HepG2 (cell line): ENCODE measurements around the gene MSMB. TPM values are rescaled to one million over a fixed set of nuclear protein-coding genes. Genes with fewer than 3 reads are reported as not detected.
A peak's percentile ranks its signal among the peaks of the same experiment; 100 is the strongest.

Experiments
- ATAC-seq: fragments of 200-7000 bp; cut with Tn5 transposase; 3 replicates; pipeline ENCODE4 v1.9.1; 2020; ENCODE audit warnings: mild to moderate bottlenecking, moderate library complexity
- BruUV-seq: library from RNA; stranded (reverse); fragments of 400-500 nt; replicated peaks from 2 replicates; lab custom pipeline; 2021; lab: Mats Ljungman, UMichigan
- CTCF ChIA-PET: fragments of 300-600 bp; formaldehyde crosslinking; extraction: SDS; loops from one replicate; lab custom pipeline; 2021; ENCODE audit warnings: low total read pairs, inconsistent platforms, low intra/inter-chr PET ratio; lab: Yijun Ruan, JAX
- POLR2A ChIA-PET: fragments of 350-600 bp; sonication (Branson Sonifier 250); formaldehyde crosslinking; loops from one replicate; lab custom pipeline; 2020; ENCODE audit warnings: antibody characterized with exemption, inconsistent platforms; lab: Yijun Ruan, JAX
- DNase-seq: peaks from one replicate; pipeline ENCODE4 v3.0.0-alpha.2; 2015; ENCODE audit warnings: low spot score
- FAIRE-seq: peaks from 3 replicates; lab custom pipeline; 2011; peaks lifted over from hg19 to GRCh38; lab: Jason Lieb, UNC
- H2AFZ ChIP-seq: one replicate; pipeline ENCODE4 v1.6.1; 2011; ENCODE audit warnings: low read length, inconsistent platforms
- H3K27ac ChIP-seq: fragments of 300-600 bp; 3 replicates; pipeline ENCODE4 v1.8.0; 2011; ENCODE audit warnings: mixed run types, mild to moderate bottlenecking, mixed read lengths, low read length, inconsistent platforms; ENCODE audit not compliant: insufficient read depth; ENCODE audit errors: extremely low read length
- H3K27me3 ChIP-seq, 2 experiments: fragments of 200-600 bp in 1 of 2; 2 replicates in 1 of 2; 3 replicates in 1 of 2; pipeline versions ENCODE4 v1.6.0 to v1.8.0; 2011; ENCODE audit warnings: low read length in 2 of 2, mild to moderate bottlenecking in 2 of 2, moderate library complexity in 2 of 2, inconsistent platforms in 1 of 2; ENCODE audit not compliant: insufficient read depth in 2 of 2, control insufficient read depth in 1 of 2
- H3K36me3 ChIP-seq, 2 experiments: fragments of 200-600 bp in 1 of 2; replicated peaks in 1 of 2; 2 replicates in 1 of 2; 3 replicates in 1 of 2; pipeline versions ENCODE4 v1.5.1 to v1.8.0; 2011; ENCODE audit warnings: low read length in 2 of 2, inconsistent platforms in 1 of 2; ENCODE audit not compliant: insufficient read depth in 2 of 2, control insufficient read depth in 1 of 2
- H3K4me1 ChIP-seq: 2 replicates; pipeline ENCODE4 v1.5.1; 2012; ENCODE audit warnings: low read length, inconsistent platforms; ENCODE audit not compliant: insufficient read depth
- H3K4me2 ChIP-seq: 2 replicates; pipeline ENCODE4 v1.6.0; 2011; ENCODE audit warnings: low read depth, low read length, inconsistent platforms
- H3K4me3 ChIP-seq, 3 experiments: fragments of 200-600 bp in 1 of 3; sonication (generic), shearing (Covaris generic) in 1 of 3; replicated peaks in 1 of 3; 2 replicates each; pipeline ENCODE4 v1.5.1; 2011 to 2016; ENCODE audit warnings: low read length in 3 of 3, inconsistent platforms in 2 of 3, low read depth in 2 of 3, mild to moderate bottlenecking in 2 of 3, control low read depth in 1 of 3, mixed read lengths in 1 of 3; ENCODE audit not compliant: insufficient read depth in 1 of 3
- H3K79me2 ChIP-seq: one replicate; pipeline ENCODE4 v1.6.1; 2011; ENCODE audit warnings: low read length, inconsistent platforms; ENCODE audit not compliant: insufficient read depth
- H3K9ac ChIP-seq: 2 replicates; pipeline ENCODE4 v1.6.0; 2011; ENCODE audit warnings: mild to moderate bottlenecking, low read depth, low read length, inconsistent platforms; ENCODE audit not compliant: insufficient read depth
- H3K9me3 ChIP-seq: 2 replicates; pipeline ENCODE4 v1.5.1; 2012; ENCODE audit warnings: mild to moderate bottlenecking, low read length
- H4K20me1 ChIP-seq: 2 replicates; pipeline ENCODE4 v1.6.0; 2011; ENCODE audit warnings: inconsistent platforms, mild to moderate bottlenecking, low read length, moderate library complexity; ENCODE audit not compliant: insufficient read depth
- CBX1 ChIP-seq: IDR thresholded peaks from one replicate; pipeline ENCODE4 v1.6.1; 2016; ENCODE audit warnings: antibody characterized with exemption, low read depth
- CREBL2 ChIP-seq: sonication (generic); formaldehyde crosslinking; IDR thresholded peaks from 2 replicates; pipeline ENCODE4 v1.8.1; 2023; ENCODE audit warnings: missing genetic modification reagents, mild to moderate bottlenecking, borderline replicate concordance
- FOXA1 ChIP-seq, 2 experiments: fragments of 450-650 bp in 1 of 2; sonication (generic) in 1 of 2; formaldehyde crosslinking in 1 of 2; IDR thresholded peaks; 2 replicates each; pipeline versions ENCODE4 v1.4.0 to v1.6.1; 2016 to 2020; ENCODE audit warnings: missing genetic modification reagents in 1 of 2
- IKZF1 ChIP-seq: fragments of 450-650 bp; IDR thresholded peaks from 2 replicates; pipeline ENCODE4 v1.7.1; 2016
- IRF2 ChIP-seq: IDR thresholded peaks from 2 replicates; pipeline ENCODE4 v1.6.1; 2018; ENCODE audit warnings: missing genetic modification reagents, missing compliant biosample characterization
- KAT8 ChIP-seq: IDR thresholded peaks from 2 replicates; pipeline ENCODE4 v1.6.1; 2016; ENCODE audit warnings: missing genetic modification reagents, missing compliant biosample characterization
- KMT2A ChIP-seq: sonication (generic); formaldehyde crosslinking; IDR thresholded peaks from 2 replicates; pipeline ENCODE4 v1.4.0; 2020; ENCODE audit warnings: missing genetic modification reagents
- NKX3-1 ChIP-seq: sonication (generic); formaldehyde crosslinking; IDR thresholded peaks from 2 replicates; pipeline ENCODE4 v1.5.0; 2020; ENCODE audit warnings: missing genetic modification reagents
- SNRNP70 ChIP-seq: fragments of 200-400 bp; formaldehyde crosslinking; IDR thresholded peaks from 2 replicates; pipeline ENCODE4 v1.6.1; 2017; ENCODE audit warnings: mild to moderate bottlenecking, low read depth, low read length, moderate library complexity
- TGIF2 ChIP-seq: IDR thresholded peaks from 2 replicates; pipeline ENCODE4 v1.6.1; 2016; ENCODE audit warnings: control low read depth, missing compliant biosample characterization
- THYN1 ChIP-seq: sonication (generic); formaldehyde crosslinking; IDR thresholded peaks from 2 replicates; pipeline ENCODE4 v1.8.1; 2023; ENCODE audit warnings: low read depth, mild to moderate bottlenecking, moderate library complexity, missing genetic modification reagents, borderline replicate concordance
- TRIM24 ChIP-seq: sonication (generic); formaldehyde crosslinking; IDR thresholded peaks from 2 replicates; pipeline ENCODE4 v1.8.0; 2022; ENCODE audit warnings: mild to moderate bottlenecking, missing genetic modification reagents
- ZNF790 ChIP-seq: sonication (generic); formaldehyde crosslinking; IDR thresholded peaks from 2 replicates; pipeline ENCODE4 v1.8.0; 2022; ENCODE audit warnings: missing genetic modification reagents, mild to moderate bottlenecking, borderline replicate concordance
- WGBS: methylation state at CpG from one replicate; pipeline ENCODE4 v1.1.6; 2017; ENCODE audit warnings: low lambda C conversion rate; 5-methylcytosine and 5-hydroxymethylcytosine counted together
- in situ Hi-C: cut with HindIII; loops from 2 replicates; pipeline ENCODE4 v1.10.0; 2017; ENCODE audit warnings: low pct_unique_long_range_greater_than_20kb; ENCODE audit not compliant: extremely low pct_ligation_motif_present
- intact Hi-C: fragments of 100-400 bp; cut with micrococcal nuclease; formaldehyde crosslinking; loops from one replicate; pipeline ENCODE4 v1.10.0; 2022; ENCODE audit not compliant: unreplicated experiment
- polyA plus RNA-seq, 8 experiments: library from polyadenylated mRNA; depleted of rRNA in 3 of 8; stranded (reverse) in 7 of 8; unstranded in 1 of 8; fragments of >200 nt; fragmentation: Illumina TruSeq in 4 of 8; extraction: Trizol in 4 of 8; gene quantifications; 2 replicates each; pipeline versions ENCODE4 v1.2.1 to v1.2.3, GENCODE V29; 2011 to 2016; ENCODE audit warnings: low read depth in 4 of 8, missing spikeins in 1 of 8, mixed read lengths in 1 of 8; ENCODE audit not compliant: insufficient read depth in 1 of 8
- total RNA-seq, 5 experiments: library from RNA; depleted of rRNA; stranded (reverse); fragments of >200 nt; fragmentation: Illumina TruSeq; extraction: Trizol; gene quantifications; 2 replicates each; pipeline ENCODE4 v1.2.3, GENCODE V29; 2016; ENCODE audit warnings: low read depth in 1 of 5
- TF ChIP-seq, protein P1 (sequence below): sonication (generic); formaldehyde crosslinking; IDR thresholded peaks from 2 replicates; pipeline ENCODE4 v1.8.1; 2023; ENCODE audit warnings: missing genetic modification reagents, inconsistent platforms, borderline replicate concordance
- TF ChIP-seq, protein P2 (sequence below): sonication (generic); formaldehyde crosslinking; IDR thresholded peaks from 2 replicates; pipeline ENCODE4 v1.4.0; 2020; ENCODE audit warnings: missing genetic modification reagents
- TF ChIP-seq, protein P3 (sequence below): sonication (generic); formaldehyde crosslinking; conservative IDR thresholded peaks from 2 replicates; pipeline ENCODE4 v1.4.0; 2020; ENCODE audit warnings: missing genetic modification reagents
- TF ChIP-seq, protein P4 (sequence below): sonication (generic); formaldehyde crosslinking; IDR thresholded peaks from 2 replicates; pipeline ENCODE4 v1.8.0; 2022; ENCODE audit warnings: low read depth, missing genetic modification reagents

Gene MSMB
- total and polyA plus RNA-seq, 2 of the 13 experiments (the other 11 are each of a cell fraction or from before 2014, with no cell fraction given) = 0.84 TPM; not detected in 1

GRCh38 chr10:46002916-46003693 is 43.0 kb downstream of the MSMB start:
- POLR2A ChIA-PET = interaction anchor here (1.5 to 10.6 kb wide), 5 partner anchors 12 to 49 kb away, joined by 5 to 147 read pairs (median 8); partner anchors contain the start of gene NCOA4
- TF ChIP-seq IRF2 = no peak
- TF ChIP-seq THYN1 (CRISPR knock-in tag) = no peak
- TF ChIP-seq NKX3-1 (CRISPR knock-in tag) = no peak
- TF ChIP-seq, protein P1, sequence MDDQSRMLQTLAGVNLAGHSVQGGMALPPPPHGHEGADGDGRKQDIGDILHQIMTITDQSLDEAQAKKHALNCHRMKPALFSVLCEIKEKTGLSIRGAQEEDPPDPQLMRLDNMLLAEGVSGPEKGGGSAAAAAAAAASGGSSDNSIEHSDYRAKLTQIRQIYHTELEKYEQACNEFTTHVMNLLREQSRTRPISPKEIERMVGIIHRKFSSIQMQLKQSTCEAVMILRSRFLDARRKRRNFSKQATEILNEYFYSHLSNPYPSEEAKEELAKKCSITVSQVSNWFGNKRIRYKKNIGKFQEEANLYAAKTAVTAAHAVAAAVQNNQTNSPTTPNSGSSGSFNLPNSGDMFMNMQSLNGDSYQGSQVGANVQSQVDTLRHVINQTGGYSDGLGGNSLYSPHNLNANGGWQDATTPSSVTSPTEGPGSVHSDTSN (CRISPR knock-in tag) = no peak
- 0 out of 2 replicates have a peak, but pooled peaks have one; percentile 8 for TF ChIP-seq KAT8
- no peak for TF ChIP-seq CBX1
- TF ChIP-seq KMT2A (CRISPR knock-in tag) = no peak
- no peak for TF ChIP-seq TRIM24
- no peak for TF ChIP-seq FOXA1 (IDR thresholded peaks at IDR 0.05)
- no peak for TF ChIP-seq FOXA1 (CRISPR knock-in tag; IDR thresholded peaks at IDR 0.05)
- TF ChIP-seq, protein P2, sequence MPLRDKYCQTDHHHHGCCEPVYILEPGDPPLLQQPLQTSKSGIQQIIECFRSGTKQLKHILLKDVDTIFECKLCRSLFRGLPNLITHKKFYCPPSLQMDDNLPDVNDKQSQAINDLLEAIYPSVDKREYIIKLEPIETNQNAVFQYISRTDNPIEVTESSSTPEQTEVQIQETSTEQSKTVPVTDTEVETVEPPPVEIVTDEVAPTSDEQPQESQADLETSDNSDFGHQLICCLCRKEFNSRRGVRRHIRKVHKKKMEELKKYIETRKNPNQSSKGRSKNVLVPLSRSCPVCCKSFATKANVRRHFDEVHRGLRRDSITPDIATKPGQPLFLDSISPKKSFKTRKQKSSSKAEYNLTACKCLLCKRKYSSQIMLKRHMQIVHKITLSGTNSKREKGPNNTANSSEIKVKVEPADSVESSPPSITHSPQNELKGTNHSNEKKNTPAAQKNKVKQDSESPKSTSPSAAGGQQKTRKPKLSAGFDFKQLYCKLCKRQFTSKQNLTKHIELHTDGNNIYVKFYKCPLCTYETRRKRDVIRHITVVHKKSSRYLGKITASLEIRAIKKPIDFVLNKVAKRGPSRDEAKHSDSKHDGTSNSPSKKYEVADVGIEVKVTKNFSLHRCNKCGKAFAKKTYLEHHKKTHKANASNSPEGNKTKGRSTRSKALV = 0 out of 2 replicates have a peak, but pooled peaks have one; percentile 11
- TF ChIP-seq, protein P3, sequence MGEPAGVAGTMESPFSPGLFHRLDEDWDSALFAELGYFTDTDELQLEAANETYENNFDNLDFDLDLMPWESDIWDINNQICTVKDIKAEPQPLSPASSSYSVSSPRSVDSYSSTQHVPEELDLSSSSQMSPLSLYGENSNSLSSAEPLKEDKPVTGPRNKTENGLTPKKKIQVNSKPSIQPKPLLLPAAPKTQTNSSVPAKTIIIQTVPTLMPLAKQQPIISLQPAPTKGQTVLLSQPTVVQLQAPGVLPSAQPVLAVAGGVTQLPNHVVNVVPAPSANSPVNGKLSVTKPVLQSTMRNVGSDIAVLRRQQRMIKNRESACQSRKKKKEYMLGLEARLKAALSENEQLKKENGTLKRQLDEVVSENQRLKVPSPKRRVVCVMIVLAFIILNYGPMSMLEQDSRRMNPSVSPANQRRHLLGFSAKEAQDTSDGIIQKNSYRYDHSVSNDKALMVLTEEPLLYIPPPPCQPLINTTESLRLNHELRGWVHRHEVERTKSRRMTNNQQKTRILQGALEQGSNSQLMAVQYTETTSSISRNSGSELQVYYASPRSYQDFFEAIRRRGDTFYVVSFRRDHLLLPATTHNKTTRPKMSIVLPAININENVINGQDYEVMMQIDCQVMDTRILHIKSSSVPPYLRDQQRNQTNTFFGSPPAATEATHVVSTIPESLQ (CRISPR knock-in tag) = no peak
- no peak for TF ChIP-seq IKZF1
- TF ChIP-seq ZNF790 = no peak
- 0 out of 2 replicates have a peak, but pooled peaks have one; percentile 27 for TF ChIP-seq TGIF2 (CRISPR knock-in tag)
- no peak for TF ChIP-seq SNRNP70
- TF ChIP-seq, protein P4, sequence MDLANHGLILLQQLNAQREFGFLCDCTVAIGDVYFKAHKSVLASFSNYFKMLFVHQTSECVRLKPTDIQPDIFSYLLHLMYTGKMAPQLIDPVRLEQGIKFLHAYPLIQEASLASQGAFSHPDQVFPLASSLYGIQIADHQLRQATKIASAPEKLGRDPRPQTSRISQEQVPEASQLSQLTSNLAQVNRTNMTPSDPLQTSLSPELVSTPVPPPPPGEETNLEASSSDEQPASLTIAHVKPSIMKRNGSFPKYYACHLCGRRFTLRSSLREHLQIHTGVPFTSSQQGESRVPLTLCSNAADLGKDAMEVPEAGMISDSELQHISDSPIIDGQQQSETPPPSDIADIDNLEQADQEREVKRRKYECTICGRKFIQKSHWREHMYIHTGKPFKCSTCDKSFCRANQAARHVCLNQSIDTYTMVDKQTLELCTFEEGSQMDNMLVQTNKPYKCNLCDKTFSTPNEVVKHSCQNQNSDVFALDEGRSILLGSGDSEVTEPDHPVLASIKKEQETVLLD (CRISPR knock-in tag) = no peak
- TF ChIP-seq CREBL2 (CRISPR knock-in tag) = no peak

More at GRCh38 chr10:46002916-46003693, 43.0 kb downstream of the MSMB start:
- DNase-seq = no peak
- peak overlapping the region; percentile 56 for H3K27ac ChIP-seq
- no peak overlapping the region for H3K4me3 ChIP-seq
- H2AFZ ChIP-seq = no peak overlapping the region
- H3K27me3 ChIP-seq = no peaks in the 10 kb centered on the region
- no peaks in the 10 kb centered on the region for H3K9me3 ChIP-seq
- WGBS = 93% methylated on average over 9 of the region's 9 CpGs
- CTCF ChIA-PET = no interaction called here
- ATAC-seq = peak; percentile 2; the same call in 1 of the 3 replicates
- H4K20me1 ChIP-seq = peaks cover 12% of the 10 kb centered on the region
- H3K9ac ChIP-seq = no peak overlapping the region
- H3K4me2 ChIP-seq = peak overlapping the region; percentile 8
- peaks cover 7 to 54% of the 10 kb centered on the region in 2 experiments for H3K36me3 ChIP-seq
- no peak for FAIRE-seq
- intact Hi-C loops (no loop called here), in situ Hi-C loops (no loop called here)
- peaks cover 13% of the 10 kb centered on the region for H3K79me2 ChIP-seq
- peaks cover 84% of the 10 kb centered on the region for H3K4me1 ChIP-seq
- no TSS peak for BruUV-seq
